CD14-positive monocyte (primary cell): Measurements from ENCODE around the gene PDCD2. TPM values are rescaled to one million over a fixed set of nuclear protein-coding genes. Genes with fewer than 3 reads are reported as not detected.

Source experiments
- DNase-seq, 3 donors: peaks; one replicate each; pipeline ENCODE4 v3.0.0-alpha.2; 2011 to 2022
- H2AFZ ChIP-seq: 2 replicates; pipeline ENCODE4 v1.6.0; 2012; ENCODE audit warnings: mild to moderate bottlenecking, low read depth, low read length, inconsistent platforms; ENCODE audit not compliant: insufficient read depth, poor library complexity, severe bottlenecking
- H3K27ac ChIP-seq, 2 donors: 1 replicate in 1 of 2; 2 replicates in 1 of 2; pipeline ENCODE4 v1.5.1; 2012 to 2013; ENCODE audit warnings: low read length in 2 of 2, control low read depth in 1 of 2, inconsistent platforms in 1 of 2, low read depth in 1 of 2, mild to moderate bottlenecking in 1 of 2
- H3K27me3 ChIP-seq, 2 donors: one replicate each; pipeline versions ENCODE4 v1.6.0 to v1.6.1; 2011 to 2013; ENCODE audit warnings: low read length in 2 of 2; ENCODE audit not compliant: control insufficient read depth in 2 of 2, insufficient read depth in 2 of 2
- H3K36me3 ChIP-seq, 2 donors: replicated peaks in 1 of 2; 1 replicate in 1 of 2; 2 replicates in 1 of 2; pipeline versions ENCODE4 v1.5.1 to v1.6.1; 2012 to 2013; ENCODE audit warnings: low read length in 2 of 2, control low read depth in 1 of 2, inconsistent platforms in 1 of 2, mild to moderate bottlenecking in 1 of 2; ENCODE audit not compliant: insufficient read depth in 2 of 2, control insufficient read depth in 1 of 2
- H3K4me1 ChIP-seq, 2 donors: 1 replicate in 1 of 2; 2 replicates in 1 of 2; pipeline versions ENCODE4 v1.5.1 to v1.6.1; 2012 to 2013; ENCODE audit warnings: low read length in 2 of 2, control low read depth in 1 of 2, inconsistent platforms in 1 of 2, mild to moderate bottlenecking in 1 of 2, moderate library complexity in 1 of 2; ENCODE audit not compliant: insufficient read depth in 2 of 2, control insufficient read depth in 1 of 2
- H3K4me2 ChIP-seq: replicated peaks from 2 replicates; pipeline ENCODE3; 2012; ENCODE audit warnings: low read length, moderate library complexity, mild to moderate bottlenecking; ENCODE audit not compliant: poor library complexity, severe bottlenecking; ENCODE audit errors: extremely low read depth
- H3K4me3 ChIP-seq, 3 experiments: fragments of 200-600 bp in 1 of 3; sonication (generic) in 1 of 3; replicated peaks in 1 of 3; 1 replicate in 2 of 3; 2 replicates in 1 of 3; pipeline ENCODE4 v1.5.1; 2011 to 2013; ENCODE audit warnings: low read length in 3 of 3, mild to moderate bottlenecking in 3 of 3, control low read depth in 2 of 3, low read depth in 2 of 3, inconsistent platforms in 1 of 3, moderate library complexity in 1 of 3
- H3K79me2 ChIP-seq: 2 replicates; pipeline ENCODE4 v1.6.0; 2012; ENCODE audit warnings: mild to moderate bottlenecking, control low read depth, inconsistent platforms, low read length, moderate library complexity; ENCODE audit not compliant: insufficient read depth
- H3K9ac ChIP-seq: 2 replicates; pipeline ENCODE4 v1.6.0; 2017; ENCODE audit warnings: low read length, mild to moderate bottlenecking; ENCODE audit not compliant: insufficient read depth, poor library complexity, severe bottlenecking
- H3K9me3 ChIP-seq, 2 donors: replicated peaks in 1 of 2; 1 replicate in 1 of 2; 2 replicates in 1 of 2; pipeline versions ENCODE4 v1.5.1 to v1.6.1; 2012 to 2013; ENCODE audit warnings: low read length in 2 of 2, control low read depth in 1 of 2; ENCODE audit not compliant: control insufficient read depth in 1 of 2, insufficient read depth in 1 of 2
- H4K20me1 ChIP-seq: 2 replicates; pipeline ENCODE4 v1.6.0; 2012; ENCODE audit warnings: mild to moderate bottlenecking, low read length, control low read depth, moderate library complexity; ENCODE audit not compliant: insufficient read depth
- H3K27ac Mint-ChIP-seq, 7 donors: one replicate each; pipeline ENCODE4 v1.8.0; 2020; ENCODE audit warnings: mild to moderate bottlenecking in 7 of 7, mixed read lengths in 7 of 7, moderate library complexity in 6 of 7, inconsistent platforms in 2 of 7
- H3K27me3 Mint-ChIP-seq, 3 donors: one replicate each; pipeline ENCODE4 v1.8.0; 2021 to 2022; ENCODE audit warnings: low read depth in 3 of 3, mild to moderate bottlenecking in 3 of 3, mixed read lengths in 3 of 3, moderate library complexity in 3 of 3, inconsistent platforms in 1 of 3
- H3K36me3 Mint-ChIP-seq, 2 donors: one replicate each; pipeline ENCODE4 v1.8.0; 2020; ENCODE audit warnings: mixed read lengths in 2 of 2, inconsistent platforms in 1 of 2, mild to moderate bottlenecking in 1 of 2
- H3K4me1 Mint-ChIP-seq: one replicate; pipeline ENCODE4 v1.8.0; 2020; ENCODE audit warnings: mild to moderate bottlenecking, mixed read lengths
- H3K4me3 Mint-ChIP-seq, 2 donors: one replicate each; pipeline ENCODE4 v1.8.0; 2020; ENCODE audit warnings: mild to moderate bottlenecking in 2 of 2, mixed read lengths in 2 of 2, moderate library complexity in 1 of 2
- H3K9me3 Mint-ChIP-seq, 7 donors: one replicate each; pipeline ENCODE4 v1.8.0; 2020 to 2022; ENCODE audit warnings: mixed read lengths in 7 of 7, mild to moderate bottlenecking in 6 of 7, moderate library complexity in 6 of 7, inconsistent platforms in 2 of 7
- WGBS: methylation state at CpG from one replicate; pipeline ENCODE4 v1.1.5; 2013; ENCODE audit warnings: missing lambda C conversion rate; ENCODE audit not compliant: insufficient coverage; 5-methylcytosine and 5-hydroxymethylcytosine counted together
- intact Hi-C, 2 donors: fragments of 100-400 bp; cut with micrococcal nuclease; formaldehyde crosslinking; loops; one replicate each; pipeline versions ENCODE4 v1.15.0 to v1.15.1; 2023
- polyA plus RNA-seq, 3 donors: library from polyadenylated mRNA; depleted of rRNA in 1 of 3; unstranded in 2 of 3; stranded (reverse) in 1 of 3; fragments of 300-500 nt in 2 of 3; fragments of >200 nt in 1 of 3; fragmentation: Illumina TruSeq in 2 of 3; gene quantifications; 1 replicate in 2 of 3; 2 replicates in 1 of 3; pipeline ENCODE4 v1.2.3, GENCODE V29; 2012 to 2021
- TF ChIP-seq, protein P1 (sequence below): fragments of 200-600 bp; IDR thresholded peaks from one replicate; pipeline ENCODE4 v1.8.0; 2022; ENCODE audit warnings: antibody characterized with exemption, mild to moderate bottlenecking

The PDCD2 gene
- polyA plus RNA-seq, 3 donors = 35.7 to 81.0 (median 69.4) TPM

DNA sequence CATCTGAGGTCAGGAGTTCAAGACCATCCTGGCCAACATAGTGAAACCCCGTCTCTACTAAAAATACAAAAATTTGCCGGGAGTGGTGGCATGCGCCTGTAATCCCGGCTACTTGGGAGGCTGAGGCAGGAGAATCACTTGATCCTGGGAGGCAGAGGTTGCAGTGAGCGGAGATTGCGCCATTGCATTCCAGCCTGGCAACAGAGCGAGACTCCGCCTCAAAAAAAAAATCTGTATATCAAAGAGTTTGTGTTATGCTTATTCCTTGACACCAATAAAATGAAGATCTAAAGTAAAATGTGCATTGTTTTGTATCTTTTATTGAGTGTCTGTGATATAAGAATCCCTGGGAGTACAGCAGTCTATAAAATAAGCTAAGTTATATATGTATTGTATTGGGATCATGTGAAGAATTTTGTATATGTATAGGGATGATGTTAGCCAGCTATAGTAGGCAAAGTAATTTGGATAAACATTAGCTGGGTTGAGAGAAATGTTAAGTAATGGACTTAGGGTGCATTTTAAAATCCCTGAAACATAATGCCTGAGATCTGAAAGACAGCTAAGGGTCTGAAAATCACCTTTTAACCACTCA lies 19.4 kb downstream of the PDCD2 start:
- Histone ChIP-seq H3K4me1 (no peaks in the 10 kb centered on the region), H3K4me3 (no peak overlapping the region), H3K79me2 (peaks cover 9% of the 10 kb centered on the region), H3K36me3 (peaks cover 79 to 95% of the 10 kb centered on the region in 2 donors), H2AFZ (no peak overlapping the region), H4K20me1 (no peaks in the 10 kb centered on the region), H3K27me3 (no peaks in the 10 kb centered on the region), H3K4me2 (no peak overlapping the region), H3K9me3 (no peaks in the 10 kb centered on the region), H3K9ac (no peak overlapping the region), H3K27ac (no peak overlapping the region)
- TF ChIP-seq, protein P1, sequence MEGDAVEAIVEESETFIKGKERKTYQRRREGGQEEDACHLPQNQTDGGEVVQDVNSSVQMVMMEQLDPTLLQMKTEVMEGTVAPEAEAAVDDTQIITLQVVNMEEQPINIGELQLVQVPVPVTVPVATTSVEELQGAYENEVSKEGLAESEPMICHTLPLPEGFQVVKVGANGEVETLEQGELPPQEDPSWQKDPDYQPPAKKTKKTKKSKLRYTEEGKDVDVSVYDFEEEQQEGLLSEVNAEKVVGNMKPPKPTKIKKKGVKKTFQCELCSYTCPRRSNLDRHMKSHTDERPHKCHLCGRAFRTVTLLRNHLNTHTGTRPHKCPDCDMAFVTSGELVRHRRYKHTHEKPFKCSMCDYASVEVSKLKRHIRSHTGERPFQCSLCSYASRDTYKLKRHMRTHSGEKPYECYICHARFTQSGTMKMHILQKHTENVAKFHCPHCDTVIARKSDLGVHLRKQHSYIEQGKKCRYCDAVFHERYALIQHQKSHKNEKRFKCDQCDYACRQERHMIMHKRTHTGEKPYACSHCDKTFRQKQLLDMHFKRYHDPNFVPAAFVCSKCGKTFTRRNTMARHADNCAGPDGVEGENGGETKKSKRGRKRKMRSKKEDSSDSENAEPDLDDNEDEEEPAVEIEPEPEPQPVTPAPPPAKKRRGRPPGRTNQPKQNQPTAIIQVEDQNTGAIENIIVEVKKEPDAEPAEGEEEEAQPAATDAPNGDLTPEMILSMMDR = no peak
- H3K27ac Mint-ChIP-seq = peak overlapping the region in 1 of 7 donors; percentile 48
- peaks cover 71 to 85% of the 10 kb centered on the region in 2 donors for H3K36me3 Mint-ChIP-seq
- no peaks in the 10 kb centered on the region for H3K27me3 Mint-ChIP-seq
- H3K9me3 Mint-ChIP-seq = no peaks in the 10 kb centered on the region
- no peak for DNase-seq
- no peaks in the 10 kb centered on the region for H3K4me1 Mint-ChIP-seq
- intact Hi-C loops = no loop called here
- H3K4me3 Mint-ChIP-seq = no peak overlapping the region
- WGBS = no CpG with 5 or more reads among the region's 8 CpGs

DNA sequence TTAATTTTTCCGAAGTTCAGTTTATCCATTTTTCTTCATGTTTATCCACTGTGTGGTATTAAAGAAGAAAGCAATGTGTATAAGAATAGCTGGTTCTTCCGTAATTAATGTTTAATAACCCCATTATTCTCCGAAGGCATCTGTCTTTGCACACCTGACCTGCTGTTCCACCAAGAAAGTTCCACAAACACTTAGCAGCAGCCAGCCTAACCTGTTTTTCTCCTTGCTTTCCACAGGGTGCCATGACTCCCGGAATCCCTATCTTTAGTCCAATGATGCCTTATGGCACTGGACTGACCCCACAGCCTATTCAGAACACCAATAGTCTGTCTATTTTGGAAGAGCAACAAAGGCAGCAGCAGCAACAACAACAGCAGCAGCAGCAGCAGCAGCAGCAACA lies 22.9 kb downstream of the PDCD2 start:
- Histone ChIP-seq H3K4me1 (no peaks in the 10 kb centered on the region), H3K36me3 (peaks cover 61 to 94% of the 10 kb centered on the region in 2 donors), H3K4me2 (no peak overlapping the region), H3K27me3 (no peaks in the 10 kb centered on the region), H3K9ac (no peak overlapping the region), H3K9me3 (no peaks in the 10 kb centered on the region), H3K27ac (no peak overlapping the region), H3K4me3 (no peak overlapping the region), H2AFZ (no peak overlapping the region), H3K79me2 (peaks cover 41% of the 10 kb centered on the region), H4K20me1 (no peaks in the 10 kb centered on the region)
- peaks cover 2% of the 10 kb centered on the region for H3K4me1 Mint-ChIP-seq
- no peak overlapping the region for H3K27ac Mint-ChIP-seq
- H3K9me3 Mint-ChIP-seq = no peaks in the 10 kb centered on the region
- no peak overlapping the region for H3K4me3 Mint-ChIP-seq
- 92% methylated on average over 2 of the region's 4 CpGs for WGBS
- peaks cover 56 to 76% of the 10 kb centered on the region in 2 donors for H3K36me3 Mint-ChIP-seq
- no peak for DNase-seq
- no peaks in the 10 kb centered on the region for H3K27me3 Mint-ChIP-seq
- intact Hi-C loops = no loop called here
- TF ChIP-seq, protein P1 = no peak
